Stimulated activated CD4-positive, alpha-beta T cell treated with anti-CD3 and anti-CD28 coated beads, Interleukin-1b, Interleukin-23, amount 100 ng/mL, for 4 hours (primary cell): ENCODE data around the gene LEMD2.

Experiments
- DNase-seq, 2 donors: peaks; one replicate each; pipeline ENCODE4 v3.0.0-alpha.2; 2020; ENCODE audit warnings: low read depth in 2 of 2

Gene LEMD2

DNA sequence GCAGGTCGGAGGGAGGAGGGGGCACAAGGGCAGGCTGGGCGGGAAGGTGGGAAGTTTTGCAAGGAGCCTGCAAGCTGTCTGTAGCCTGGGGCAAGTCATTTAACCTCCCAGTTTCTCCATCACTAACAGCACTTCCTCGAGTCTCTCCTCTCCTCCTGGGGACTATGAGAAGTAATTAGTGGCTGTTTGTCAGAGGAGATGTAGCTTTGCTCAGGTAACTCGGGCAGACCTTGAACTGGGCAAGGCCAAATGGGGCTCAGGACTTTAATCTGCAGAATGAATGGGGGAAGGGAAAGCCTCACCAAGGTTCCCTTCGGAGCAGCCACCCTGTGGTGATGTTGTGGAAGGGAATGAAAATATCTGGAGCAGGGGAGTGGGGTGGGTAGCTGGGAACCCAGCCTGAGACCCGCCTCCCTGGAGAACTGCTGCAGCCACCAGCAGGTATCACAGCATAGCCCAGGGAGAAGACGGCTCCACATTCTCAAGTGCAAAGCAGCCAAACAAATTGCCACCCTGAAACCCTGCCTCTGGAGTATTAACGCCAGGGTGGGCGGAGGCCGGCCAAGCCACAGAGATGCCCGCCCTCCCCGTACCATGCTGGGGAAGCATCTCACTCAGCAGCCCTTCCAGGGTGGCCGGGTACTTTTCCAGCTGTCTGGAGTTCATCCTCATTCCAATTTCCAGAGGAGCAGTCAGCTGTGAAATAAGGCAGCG lies 6.1 kb upstream of the LEMD2 start:
- no peak for DNase-seq

DNA sequence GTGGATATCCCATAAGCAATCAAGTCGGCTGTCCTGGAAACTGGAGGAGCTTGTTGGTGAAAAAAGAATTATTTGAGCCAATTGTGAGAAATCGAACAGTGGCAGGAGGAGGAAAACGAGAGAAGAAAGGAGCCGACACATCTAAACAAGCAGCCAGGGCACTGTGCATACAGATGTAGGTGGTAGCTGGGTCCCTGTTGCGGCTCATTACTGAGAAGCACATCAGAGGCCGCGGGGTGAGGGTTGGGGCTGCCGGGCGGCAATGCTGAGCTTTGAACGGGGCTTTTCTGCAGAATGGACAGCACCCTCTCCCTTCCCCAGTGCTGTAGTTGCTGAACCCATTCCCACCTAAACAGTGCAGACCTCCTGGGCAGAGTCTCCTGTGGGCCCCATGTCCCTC lies 4.1 kb upstream of the LEMD2 start:
- DNase-seq: no peak

DNA sequence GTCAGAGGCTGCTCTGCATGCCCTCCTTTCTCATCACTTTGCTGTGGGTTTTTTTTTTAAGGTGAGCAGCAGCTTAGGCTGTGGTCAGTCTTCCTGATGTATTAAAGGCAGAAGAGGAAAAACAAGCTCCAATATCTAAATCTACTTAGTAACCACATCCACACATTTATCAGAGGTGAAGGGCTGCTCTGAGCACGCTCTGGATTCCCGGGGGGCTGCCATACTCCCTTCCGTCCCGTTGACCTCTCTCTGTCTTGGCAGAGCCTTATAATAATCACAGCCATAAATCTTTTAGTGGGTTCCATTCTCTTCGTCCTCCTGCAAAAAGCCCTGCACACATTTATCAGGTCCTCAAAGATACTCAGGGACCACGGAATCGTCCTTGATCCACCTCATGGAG lies 2.7 kb upstream of the LEMD2 start:
- DNase-seq: no peak

DNA sequence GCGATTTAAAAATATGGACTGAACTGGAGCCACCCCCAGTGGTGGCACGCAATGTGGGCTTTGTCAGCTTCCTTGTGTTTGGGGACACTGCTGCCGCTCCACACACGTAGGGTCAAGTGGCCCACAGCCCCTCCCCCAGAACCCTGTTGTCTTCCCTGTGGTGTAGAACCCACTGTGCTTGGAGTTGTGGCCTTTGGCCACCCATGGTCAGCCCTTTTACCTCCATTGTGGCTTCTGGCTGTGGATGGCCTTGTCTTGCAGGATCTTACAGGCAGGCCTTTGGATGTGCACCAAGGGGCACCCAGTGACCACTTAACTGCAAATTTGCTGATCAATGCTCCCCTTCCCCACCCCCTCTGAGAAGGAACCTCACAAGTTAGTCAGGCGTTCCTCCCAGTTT lies 2.0 kb upstream of the LEMD2 start:
- DNase-seq: no peak

DNA sequence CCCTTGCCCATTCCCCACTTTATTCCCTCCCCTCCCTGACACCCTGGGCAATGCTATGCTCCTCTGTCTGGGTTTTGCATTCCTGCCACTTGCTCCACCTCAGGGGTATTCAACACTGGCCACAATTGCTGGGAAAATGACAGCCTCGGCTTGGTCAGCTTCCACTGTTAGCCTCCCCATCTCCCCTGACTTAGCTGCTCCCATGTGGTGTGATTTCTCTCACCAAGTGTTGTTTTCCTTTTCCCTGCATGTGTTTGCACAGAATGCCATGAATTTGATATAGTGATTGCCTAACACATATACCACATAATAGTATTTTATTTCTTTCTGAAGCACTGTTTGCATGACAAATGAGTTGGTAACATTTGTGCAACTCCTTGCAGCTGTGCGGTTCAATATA lies 1.4 kb upstream of the LEMD2 start:
- DNase-seq: no peak

DNA sequence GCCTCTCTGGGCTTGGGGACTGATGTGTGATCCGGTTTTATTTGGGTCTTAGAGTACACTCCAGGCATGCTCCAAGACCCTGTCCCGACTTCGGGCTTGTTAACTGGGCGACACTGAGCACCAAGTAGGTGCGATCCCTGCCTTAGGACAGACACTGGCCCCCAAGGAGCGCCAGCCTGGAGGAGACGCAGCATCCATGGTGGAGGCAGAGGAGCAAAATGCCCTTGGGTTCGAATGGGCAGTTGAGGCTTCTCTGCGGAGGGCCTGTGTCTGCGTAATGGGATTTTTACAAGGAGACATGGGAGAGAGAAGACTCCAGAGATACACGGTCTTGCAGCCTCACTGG lies 593 bp upstream of the LEMD2 start:
- no peak for DNase-seq

DNA sequence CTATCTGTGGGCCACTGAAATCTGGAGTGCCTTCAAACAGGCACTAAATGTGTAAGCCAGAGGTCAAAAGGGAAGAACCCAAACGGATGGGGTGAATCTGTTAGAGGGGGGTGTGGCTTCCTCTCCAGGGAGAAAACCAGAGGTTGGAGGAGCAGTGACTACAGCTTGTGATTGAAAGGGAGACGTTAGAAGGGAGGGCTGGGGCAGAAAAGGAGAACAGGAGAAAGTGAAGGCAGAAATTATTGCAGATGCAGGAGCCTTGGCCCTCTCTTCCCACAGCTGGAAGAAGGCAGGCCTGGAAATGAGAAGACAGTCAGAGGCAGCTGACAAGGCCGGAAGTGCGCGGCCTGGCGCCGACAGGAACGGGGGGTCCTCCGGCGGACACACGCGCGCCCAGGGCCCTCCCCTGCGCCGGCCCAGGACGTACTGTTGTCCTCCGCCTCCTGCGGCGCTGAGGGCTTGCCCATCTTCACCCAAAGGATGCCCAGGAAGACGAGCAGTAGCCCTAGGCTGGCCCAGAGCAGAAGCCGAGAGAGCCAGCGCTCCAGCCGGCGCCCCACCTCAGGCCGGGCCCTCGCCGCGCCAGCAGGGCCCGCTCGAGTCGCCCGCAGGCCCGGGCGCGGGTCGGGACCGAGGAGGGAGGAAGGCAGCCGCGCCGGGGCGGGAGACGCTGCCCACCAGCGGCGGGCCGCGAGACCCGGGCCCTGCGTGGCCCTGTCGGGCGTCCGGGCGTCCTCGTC lies 806 bp downstream of the LEMD2 start:
- peak; percentile 13 to 48 for DNase-seq

DNA sequence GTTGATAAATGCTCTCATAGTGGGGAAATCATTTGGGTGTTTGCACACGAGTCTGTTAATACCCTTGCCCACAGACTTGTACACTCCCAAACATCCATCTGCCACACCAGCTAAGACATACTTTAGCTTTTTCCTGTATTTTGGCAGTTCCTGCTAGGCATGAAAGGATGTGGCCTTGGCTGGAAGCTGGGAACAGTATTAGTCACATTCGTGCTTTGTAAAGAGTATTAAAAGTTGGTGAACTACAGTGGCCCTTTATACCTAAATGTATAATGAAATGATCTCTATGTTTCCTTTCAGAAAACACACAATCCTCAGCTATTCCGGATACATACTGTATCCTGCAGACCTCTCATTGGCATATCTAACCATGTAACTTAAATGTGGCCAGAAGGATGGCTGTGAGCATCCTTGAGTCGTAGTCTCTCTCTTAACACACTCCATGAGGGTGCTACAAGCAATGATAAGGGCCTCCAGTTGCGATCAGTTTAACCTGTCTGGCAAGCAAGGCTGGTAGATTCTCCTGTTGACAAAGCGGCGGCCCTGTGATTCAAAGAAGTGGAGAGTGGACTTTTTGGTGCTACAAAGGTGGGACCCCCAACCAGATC lies 1.5 kb downstream of the LEMD2 start:
- no peak for DNase-seq

DNA sequence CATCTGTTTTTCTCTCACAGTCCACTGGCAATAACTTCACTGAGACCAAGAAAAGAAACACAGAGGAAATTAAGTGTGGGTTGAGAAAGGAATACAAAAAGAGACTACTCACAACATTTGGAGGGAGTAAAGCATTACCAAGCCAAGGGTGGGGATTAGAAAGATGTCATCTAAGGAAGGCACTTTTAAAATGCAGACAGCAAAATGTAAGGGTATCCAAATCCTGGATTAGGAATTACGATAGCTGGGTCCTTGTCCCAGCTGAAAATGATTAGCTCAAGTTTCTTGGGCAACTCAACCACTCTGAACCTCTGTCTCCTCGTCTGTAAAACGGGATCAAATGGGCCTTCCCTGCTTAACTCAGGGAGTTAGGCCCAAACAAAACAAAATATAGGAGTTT lies 2.2 kb downstream of the LEMD2 start:
- no peak for DNase-seq

DNA sequence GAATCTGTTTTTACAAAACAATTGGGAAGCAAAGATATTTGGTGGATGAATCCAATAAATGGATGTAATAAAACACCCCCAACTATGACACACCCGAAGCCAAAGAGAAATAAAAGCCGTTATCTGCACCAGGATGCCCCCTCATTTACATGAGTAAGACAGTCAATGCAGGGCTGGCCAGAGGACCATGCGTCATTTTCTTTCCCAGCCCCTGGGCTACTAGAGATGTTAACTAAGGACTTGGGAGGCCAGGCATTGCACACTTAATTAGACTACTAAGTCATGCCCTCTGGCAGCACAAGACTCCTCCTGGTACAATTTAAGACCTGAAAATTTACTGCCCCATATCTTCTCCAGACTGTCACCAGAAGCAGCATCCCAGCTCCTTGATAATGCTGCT lies 3.2 kb downstream of the LEMD2 start:
- no peak for DNase-seq

DNA sequence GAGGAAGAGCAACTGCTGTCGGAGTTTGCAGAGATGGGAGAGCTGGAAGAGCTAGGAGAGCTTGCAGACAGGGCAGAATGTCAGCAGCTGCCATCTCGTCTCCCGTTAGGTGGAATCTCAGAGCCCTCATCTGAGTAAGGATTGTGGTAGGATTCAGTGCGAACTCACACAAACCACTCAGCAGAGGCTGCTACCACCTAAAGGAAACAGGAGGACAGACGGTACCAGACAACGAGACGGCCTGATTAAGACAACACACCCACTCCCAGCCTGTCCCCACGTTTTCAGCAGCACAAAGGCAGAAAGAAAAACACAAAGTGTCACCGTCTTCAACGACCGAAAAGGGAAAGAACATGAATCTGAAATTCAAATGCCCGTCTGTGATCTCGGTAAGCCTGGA lies 4.1 kb downstream of the LEMD2 start:
- DNase-seq: no peak

DNA sequence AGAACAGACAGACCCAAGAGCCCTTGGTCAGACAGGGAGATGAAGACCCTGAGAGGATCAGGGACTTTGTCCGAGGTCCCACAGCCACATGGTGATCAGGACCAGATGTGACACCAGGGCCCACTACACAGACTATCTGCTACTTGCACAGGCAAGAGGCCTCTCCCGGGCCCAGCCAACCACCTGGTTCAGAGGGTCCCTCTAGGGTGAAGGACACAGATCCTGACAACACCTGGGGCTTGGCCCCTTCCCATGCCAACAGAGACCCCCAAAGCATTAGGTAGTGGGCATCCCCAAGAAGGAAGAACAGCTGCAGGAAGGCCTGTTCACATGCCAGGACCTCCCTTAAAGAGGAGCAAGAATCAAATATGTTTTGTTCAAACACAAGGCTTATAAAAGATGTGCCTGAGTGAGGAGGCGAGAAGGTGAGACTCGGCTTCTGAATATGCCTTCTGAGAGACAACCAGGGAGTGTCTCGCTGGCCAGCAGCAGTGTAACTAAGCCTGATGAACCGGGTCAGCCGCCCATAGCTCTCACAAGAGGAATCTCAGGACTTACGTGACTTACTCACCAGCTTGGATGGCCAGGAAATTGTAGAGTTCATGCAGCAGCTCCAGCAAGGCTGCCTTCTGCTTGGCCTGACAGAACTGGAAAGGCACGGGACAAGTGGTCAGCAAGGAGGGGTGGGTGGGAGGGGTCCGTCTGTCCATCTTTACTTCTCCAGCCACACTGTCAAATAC lies 5.0 kb downstream of the LEMD2 start:
- DNase-seq: no peak

DNA sequence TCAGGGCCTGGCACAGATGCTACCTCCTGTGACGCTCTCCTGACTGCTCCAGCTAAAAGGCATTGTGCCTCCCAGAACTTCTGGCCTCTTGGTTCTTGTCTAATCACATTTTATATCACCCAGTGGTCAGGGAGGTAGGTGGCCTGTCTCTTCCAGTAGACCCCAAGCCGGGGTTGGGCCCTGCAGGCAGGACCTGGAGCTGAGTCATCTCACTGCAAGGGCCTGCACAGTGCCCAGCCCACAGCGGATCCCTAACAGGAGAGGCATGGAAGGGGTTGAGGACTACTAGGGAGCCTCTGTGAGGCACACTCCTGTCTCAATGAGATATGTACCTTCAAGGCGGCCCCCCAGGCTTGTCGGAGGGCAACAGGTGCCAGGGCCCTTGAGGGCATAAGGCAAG lies 6.4 kb downstream of the LEMD2 start:
- DNase-seq: no peak

DNA sequence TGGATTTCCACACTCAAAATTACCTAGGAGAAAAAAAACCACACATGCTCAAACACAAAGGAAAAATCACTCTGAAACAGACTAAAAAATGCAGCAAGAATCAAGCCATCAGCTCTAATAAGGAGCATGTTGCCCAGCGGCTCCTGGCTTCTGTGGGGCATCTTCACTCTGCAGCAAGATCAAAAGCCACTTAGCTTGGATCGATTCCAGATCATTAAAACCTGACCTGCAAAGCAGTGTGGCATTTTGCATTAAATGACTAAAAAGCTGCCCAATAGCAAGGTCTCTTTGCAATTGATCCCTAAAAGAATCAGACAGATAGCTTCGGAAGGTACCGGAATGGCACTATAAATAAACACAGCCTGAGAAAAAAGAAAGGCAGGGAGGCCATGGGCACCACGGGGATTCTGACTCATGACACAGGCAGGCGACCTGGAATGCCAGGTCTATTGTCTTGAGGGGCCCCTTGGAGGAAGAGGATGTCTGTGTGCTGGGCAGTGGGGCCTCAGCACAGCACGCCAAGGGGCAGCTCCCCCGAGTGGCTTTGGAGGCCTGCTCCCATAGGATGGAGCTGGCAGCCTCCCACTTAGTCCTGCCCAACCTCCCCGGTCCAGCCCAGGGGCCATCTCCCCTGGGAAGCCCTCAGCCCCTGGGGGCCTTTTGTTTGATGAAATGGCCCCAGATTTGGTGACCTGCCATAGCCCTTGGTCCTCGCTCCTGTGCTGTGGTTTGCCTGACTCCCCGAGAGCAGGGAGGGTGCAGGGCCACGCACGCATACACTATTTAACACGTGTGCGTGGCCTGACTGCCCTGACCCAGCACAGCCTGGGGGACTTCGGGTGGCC lies 7.6 kb downstream of the LEMD2 start:
- DNase-seq: no peak

DNA sequence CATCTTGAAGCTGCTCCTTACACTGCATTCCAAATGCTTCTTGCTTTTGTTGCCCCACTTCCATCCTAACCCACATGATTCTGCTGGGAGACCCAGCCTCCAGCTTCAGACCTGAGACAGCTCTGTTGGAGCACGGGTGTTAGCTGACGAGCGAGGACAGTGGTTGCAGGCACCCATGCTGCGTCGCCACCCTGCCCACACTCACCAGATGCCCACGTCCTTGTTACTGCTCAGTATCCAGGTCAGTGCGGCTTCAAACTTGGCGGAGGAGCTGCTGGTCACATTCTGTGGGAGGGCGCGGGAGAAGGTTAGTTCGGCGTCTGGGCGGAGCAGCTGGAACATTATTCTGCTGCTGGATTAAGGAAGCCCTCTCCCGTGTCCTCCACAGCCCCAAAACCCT lies 9.0 kb downstream of the LEMD2 start:
- no peak for DNase-seq

DNA sequence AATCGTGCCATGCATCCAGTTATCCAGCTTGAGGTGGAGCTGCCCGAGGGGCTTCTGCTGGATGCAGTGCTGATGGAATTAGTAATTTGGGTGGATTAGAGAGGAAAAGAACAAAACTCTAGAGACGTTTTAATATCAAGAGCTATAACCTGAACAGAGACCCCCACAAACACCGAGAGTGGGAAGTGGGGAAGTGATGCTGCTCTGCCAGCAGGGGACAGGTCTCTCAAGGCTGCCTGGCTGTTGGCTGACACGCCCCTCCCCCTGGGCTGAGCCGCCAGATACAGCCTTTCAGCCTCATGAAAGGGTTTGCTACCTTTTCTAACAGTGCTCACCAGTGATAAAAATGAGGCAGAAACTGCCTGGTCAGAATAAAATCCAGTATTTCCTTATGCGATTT lies 9.6 kb downstream of the LEMD2 start:
- no peak for DNase-seq

DNA sequence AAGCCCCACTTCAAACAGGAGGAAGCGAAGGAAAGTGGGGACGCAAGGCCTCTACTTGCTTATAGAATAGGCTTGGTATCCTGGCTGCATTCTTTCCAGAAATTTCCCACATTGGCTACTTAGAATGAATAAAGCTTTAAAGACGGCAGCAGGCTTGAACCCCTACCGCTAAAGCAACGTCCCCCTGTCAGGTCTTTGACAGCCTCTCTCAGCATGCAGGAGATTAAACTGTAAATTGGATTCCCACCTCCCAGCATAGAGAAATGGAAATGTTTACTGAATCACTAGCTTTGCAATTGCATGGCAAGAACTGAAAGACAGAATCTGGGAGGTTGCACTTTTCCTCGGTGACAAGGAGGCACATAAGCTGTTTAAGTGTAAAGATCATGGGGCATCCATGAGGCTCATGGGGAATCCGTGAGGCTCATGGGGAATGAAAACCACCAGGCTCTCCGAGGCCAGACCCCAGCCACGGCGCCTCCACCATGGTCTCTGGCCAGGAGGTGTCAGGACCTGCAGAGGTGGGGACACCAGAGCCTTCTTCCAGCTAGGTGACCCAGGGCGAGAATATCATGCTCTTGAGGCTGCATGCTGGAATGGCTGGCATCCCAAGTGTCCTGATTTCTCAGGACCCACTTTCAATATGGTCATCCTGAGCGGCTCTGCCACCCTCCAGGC lies 10.3 kb downstream of the LEMD2 start:
- DNase-seq: no peak

DNA sequence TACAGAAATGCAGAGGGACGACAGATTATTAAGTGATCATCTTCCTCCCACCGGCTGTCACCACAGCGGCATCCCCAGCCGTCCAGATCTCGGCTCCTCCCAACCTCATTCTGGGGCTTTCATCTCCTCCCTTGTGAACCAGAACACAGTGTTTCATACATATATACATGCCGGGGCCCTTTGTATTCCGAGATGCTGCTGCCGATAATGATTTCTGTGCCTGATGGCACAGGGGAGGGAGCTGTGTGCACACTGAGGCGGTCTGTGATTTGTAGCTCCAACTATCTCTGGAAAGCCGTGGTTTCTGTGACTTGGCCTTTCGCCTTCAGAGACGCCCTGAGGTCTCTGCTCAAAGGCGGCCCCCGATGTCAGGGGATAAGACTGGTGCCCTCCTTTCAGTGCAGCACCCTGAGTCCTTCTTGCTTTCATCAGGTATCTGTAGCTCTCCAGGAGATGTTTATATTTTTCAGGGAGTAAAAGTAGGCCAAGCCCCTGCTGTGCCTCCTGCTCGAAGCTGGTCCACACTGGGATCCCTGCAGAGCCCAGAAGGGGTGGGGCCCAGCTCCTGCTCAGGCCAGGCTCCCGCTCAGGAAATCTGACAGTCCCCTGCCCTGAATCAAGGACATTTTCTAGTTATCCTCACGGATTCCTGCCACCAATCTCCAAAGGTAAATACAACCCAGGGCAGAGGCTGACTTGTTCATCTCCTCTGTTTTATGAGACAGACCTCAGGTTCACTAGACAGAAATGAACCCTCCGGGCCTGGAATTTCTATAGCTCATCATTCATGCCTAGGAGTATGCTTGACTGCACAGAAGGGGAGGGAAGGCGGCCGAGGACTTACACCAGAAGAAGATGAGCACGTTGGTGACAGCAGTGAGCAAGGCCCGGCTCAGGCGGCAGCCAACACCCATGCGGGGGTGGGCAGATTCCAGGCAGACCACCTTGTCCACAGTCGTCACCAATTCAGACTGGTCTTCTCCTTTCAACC lies 11.2 kb downstream of the LEMD2 start:
- DNase-seq: no peak

DNA sequence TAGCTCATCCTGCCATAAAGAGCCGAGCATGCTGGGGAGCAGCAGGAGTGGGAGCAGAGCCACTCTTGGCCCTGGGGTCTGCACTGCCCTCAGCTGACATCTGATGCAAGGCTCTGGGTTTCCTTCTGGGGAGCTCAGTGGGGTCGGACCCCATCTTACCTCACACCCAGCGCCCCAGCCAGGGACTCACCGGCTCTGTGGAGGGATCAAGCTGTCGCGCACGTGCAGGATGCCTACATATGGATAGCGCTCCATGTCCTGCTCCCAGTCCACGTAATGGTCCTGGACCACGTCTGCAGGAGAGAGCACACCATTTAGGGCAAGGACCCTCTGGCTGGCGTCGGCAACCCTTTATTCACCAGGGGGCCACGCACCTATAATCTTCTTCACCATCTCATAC lies 12.2 kb downstream of the LEMD2 start:
- no peak for DNase-seq

DNA sequence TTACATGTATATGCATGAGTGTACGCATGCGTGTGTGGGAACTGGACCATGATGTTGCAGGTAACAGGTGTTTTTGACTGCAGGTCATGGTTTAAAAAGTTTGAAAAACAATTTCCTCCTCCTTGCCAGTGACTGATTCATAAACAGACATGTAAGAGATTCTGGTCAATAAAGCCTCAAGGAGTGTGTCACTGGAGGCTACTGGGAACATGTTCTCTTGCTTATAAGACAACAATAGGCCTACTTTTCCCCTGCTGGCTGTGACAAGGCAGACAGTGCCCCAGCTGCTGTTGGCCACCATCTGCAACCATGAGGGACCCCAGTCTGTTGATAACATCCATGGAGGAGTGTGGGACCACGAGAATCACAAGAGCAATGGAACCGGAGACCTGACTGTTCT lies 12.7 kb downstream of the LEMD2 start:
- no peak for DNase-seq
